Heart left ventricle (tissue), 13 donors: Measurements from ENCODE around the gene TMEM258.

Source experiments
- CTCF ChIP-seq, 12 donors: fragments of 200-600 bp; sonication (generic) in 4 of 12; IDR thresholded peaks; one replicate each; pipeline versions ENCODE4 v1.5.0 to v1.8.0; 2018 to 2022; ENCODE audit warnings: antibody characterized with exemption in 12 of 12, mild to moderate bottlenecking in 5 of 12
- POLR2A ChIP-seq, 2 donors: fragments of 450-650 bp; IDR thresholded peaks; one replicate each; pipeline ENCODE4 v1.6.1; 2017; ENCODE audit warnings: antibody characterized with exemption in 2 of 2, mild to moderate bottlenecking in 2 of 2, moderate library complexity in 2 of 2
- donor health status: ischemic (EF 13 %, LVEDD 7.1; RV severe dilation, severe dysfunction).
- donor health status: DM: no; HTN: yes; CAD: no.
- donor health status: DM: no; HTN: no; CAD: no.
- donor health status: ischemic (EF 25% LVEDD 6.9; RV normal size, moderate dysfunction).
- donor health status: ischemic (EF 25% LVEDD 5.7; RV mildly dilated, moderate dysfunction).
- donor health status: ischemic (EF 35%, LVEDD 5.7; RV mildly dilated, moderate dysfunction).
- donor health status: nonischemic (EF 11% LVEDD 7.7; RV severe dilation, severe dysfunction).
- donor health status: DM: yes; HTN: yes; CAD: no.
- donor health status: PGD.
- donor health status: ischemic (EF 29% LVEDD 5.4; RV normal size, mild dysfunction).
- donor health status: nonischemic (EF 23%, LVEDD 6.1; RV moderate dilation, normal function).

- no peak for TF ChIP-seq CTCF (IDR thresholded peaks at IDR 0.05)
- no peak for TF ChIP-seq POLR2A (IDR thresholded peaks at IDR 0.05)
These were observed 13.3 kb downstream of the TMEM258 start for GRCh38 chr11:61778920-61779650.
